Stimulated activated CD8-positive, alpha-beta memory T cell treated with anti-CD3 and anti-CD28 coated beads, Interleukin-4, amount 100 ng/mL, for 4 hours (primary cell): Measurements from ENCODE around the gene DLGAP4.

Source experiments
- DNase-seq, 2 donors: peaks; one replicate each; pipeline ENCODE4 v3.0.0-alpha.2; 2020; ENCODE audit warnings: low read depth in 2 of 2, low spot score in 1 of 2

DLGAP4 gene

GRCh38 chr20:36441027-36441414, 134.9 kb downstream of the DLGAP4 start:
- DNase-seq = no peak

DNA sequence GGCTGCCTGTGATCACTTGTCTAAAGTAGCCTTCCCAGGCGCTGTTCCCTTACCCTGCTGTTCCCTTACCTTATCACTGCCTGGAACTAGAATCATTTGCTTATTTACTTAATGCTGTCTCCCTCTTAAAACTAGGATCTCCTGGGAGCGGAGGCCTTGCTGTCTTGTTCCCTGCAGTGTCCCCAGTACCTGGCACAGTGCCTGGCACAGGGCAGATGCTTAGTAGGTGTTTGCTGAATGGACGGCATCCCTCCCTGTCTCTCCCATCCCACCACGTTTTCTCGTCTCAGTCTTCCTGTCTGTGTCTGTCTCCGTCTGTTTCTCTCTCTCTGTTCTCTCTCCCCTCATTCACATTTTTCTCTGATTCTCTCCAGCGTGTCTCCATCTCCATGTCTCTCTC, 135.3 kb downstream of the DLGAP4 start:
- no peak for DNase-seq

GRCh38 chr20:36445847-36446246, 139.7 kb downstream of the DLGAP4 start:
- no peak for DNase-seq

- DNase-seq = no peak
Observed at GRCh38 chr20:36446557-36446956, 140.4 kb downstream of the DLGAP4 start.

- no peak for DNase-seq
Observed at GRCh38 chr20:36447101-36447500, 141.0 kb downstream of the DLGAP4 start.

DNA sequence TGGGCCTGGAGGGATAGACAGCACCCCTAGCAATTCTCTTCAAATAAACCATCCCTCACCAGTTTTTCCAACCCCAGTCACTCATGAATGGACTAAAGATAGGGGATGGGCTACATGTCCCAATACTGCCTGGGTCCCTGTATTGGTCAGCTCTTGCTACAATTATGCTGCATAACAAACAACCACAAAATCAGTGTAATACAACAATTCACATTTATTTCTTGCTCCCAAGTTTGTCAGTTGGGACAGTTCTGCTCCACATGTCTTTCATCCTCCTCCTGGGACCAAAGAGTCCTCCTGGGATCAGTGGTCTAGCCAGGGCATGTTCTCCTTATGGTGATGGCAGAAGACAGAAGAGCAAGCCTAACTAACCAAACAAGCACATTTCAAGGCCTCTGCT, 143.5 kb downstream of the DLGAP4 start:
- DNase-seq = no peak

- no peak for DNase-seq
Observed at GRCh38 chr20:36454332-36454697, 148.2 kb downstream of the DLGAP4 start.

GRCh38 chr20:36454698-36455427, 148.7 kb downstream of the DLGAP4 start:
- DNase-seq = no peak

- DNase-seq = no peak
Observed at GRCh38 chr20:36455972-36456625, 150.0 kb downstream of the DLGAP4 start.

DNA sequence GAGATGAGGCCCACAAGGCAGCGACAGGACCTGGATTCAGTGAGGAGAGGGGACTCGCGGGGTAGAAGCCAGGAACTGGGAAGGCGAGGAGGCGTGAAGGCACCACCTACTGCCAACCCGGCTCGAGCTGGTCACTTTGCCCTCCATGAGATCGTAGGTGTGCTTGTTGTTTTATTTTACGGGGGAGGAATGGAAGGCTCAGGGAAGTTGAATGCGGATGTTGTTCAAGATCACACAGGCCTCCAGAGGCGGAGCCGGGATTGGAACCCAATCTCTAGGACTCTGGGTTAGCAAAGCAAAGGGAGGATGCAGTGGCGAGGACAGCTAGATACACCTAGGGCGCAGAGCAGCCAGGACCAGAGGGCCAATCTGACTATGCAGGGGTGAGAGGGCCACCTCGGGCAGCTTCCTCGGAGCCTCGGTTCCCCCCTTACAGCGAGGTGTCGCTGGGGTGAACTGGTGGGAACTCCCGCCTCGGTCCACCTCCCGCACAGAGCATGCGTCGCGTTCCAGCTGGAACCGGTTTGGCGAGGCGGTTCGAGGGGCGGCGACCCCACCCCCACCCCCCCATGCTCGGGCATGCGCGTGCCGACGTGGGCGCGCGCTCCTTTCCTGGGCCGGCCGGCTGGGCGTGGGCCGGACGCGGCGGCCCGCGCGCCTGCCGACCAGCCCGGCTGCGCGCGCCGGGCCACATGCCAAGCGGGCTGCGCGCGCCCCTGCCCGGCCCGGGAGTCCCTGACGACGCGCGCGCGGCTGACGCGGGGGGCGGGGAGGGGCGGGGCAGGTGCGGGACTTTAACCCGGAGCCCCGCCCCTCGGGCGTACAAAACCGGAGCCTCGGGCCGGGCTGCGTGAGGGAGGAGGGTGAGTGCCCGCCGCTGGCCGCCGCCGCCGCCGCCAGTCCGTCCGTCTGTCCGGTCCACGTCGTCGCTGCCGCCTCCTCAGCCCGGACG, 154.8 kb downstream of the DLGAP4 start:
- DNase-seq = peak; percentile 79 to 81

DNA sequence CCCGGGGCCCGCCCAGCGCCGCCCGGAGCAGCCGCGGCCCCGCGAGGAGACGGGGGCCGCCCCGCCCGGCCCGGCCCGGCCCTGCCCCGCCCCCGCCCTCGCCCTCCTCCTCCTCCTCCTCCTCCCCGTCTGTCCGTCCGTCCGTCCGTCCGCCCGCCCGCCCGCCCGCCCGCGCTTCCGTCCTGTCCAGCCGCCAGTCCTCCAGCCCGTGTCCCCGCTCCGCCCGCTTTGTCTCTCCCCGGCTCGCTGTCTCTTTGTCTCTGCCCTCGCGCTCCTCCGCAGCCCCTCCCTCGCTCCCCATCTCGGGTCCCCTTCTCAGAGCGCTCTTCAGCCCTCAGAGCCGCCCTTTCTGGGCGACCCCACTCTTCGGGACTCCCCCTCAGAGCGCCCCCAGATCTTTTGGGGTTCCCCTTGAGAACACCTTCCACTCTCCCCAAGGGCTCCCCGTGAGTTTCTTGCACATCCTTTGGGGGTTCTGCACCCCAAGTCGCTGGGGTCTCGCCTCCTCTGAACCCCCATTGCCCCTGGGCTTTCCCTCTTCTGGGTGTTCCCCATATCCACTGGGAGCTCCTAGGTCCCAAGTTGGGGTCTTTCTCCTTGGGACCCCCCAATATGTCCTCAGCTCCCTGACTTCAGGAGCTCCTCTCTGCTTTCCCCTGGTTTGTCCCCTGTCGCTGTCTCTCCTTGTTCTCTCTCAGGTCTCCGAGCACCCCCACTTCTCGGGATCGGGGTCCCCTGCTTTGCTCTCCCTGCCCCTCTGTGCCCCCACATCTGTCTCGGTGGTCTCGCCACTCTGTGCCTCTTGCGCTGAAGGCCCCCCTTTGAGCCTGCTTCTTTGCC, 155.7 kb downstream of the DLGAP4 start:
- no peak for DNase-seq

DNA sequence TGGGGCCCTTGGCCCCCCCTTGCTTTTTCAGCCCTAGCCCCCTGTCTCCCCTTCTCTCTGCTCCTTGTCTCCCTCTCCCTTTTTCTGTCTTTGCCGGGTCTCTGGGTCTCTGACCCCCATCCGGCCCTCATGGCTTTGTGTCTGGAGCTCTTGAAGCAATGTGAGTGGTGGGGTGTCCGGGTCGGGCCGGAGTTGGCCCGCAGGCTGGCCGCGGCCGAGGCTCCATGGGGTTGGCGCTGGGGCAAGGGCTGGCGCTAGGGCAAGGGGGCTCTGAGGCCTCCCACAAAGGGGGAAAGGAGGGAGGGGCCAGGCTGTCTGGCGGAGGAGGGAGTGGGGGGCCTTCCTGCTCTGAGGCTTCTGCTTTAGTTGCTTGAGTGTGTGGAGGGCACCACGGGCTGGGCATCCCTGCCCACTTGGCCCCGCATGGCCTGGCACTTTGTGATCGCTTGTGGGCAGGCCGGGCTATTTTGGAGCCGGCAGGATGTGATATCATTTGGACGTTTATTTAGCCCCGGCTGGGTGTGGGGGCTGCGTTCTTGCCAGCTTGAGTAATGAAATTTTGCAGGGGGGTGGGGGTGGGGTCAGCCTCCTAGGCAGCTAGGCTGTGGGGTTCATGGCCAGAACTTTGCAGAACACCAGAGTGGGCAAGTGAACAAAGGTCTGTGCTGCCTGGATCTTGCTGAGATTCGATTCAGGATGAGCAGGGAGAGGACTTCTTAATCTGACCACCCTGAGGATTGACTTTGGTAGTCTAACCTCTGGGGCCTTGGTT, 156.5 kb downstream of the DLGAP4 start:
- DNase-seq = no peak

DNA sequence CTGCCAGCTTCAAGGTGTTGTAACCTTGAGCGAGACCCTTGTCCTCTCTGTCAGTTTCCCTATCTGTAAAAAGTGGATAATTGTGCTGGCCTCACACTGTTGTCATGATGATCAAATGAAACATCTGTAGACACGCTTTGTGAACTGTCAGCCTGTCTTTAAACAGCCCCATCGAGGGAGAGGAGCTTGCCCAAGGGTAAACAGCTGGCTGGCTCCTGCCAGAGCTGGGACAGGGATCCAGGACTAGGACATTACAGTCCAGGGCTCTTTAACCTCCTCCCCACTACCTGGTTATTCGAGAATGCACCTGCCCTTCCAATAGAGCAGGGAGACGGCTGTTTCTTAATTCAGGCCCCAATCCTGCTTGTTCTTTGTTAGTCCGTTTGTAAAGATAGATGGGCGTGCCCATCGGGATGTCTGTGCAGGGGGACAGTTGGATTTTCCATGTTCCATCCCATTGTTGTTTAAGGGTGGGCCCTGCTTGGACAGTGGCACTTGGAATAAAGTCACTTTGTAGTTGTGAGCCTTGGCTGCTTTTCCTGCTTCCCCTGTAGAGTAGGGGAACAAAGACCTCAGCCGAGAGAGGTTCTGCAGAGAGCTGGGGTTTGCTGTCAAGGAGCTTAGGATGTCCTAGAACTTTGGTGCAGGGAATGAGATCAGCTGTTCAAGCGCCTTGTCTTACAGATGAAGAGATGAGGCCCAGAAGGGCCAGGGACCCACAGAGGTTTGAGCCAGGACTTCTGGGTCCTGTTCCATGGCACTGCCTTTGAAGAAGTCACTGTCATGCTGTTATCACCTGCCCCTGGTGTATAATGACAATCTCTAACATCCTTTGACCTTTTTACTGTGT, 157.3 kb downstream of the DLGAP4 start:
- no peak for DNase-seq

- no peak for DNase-seq
Observed at GRCh38 chr20:36465109-36466080, 159.3 kb downstream of the DLGAP4 start.

- no peak for DNase-seq
Observed at GRCh38 chr20:36466089-36466488, 159.9 kb downstream of the DLGAP4 start.

DNA sequence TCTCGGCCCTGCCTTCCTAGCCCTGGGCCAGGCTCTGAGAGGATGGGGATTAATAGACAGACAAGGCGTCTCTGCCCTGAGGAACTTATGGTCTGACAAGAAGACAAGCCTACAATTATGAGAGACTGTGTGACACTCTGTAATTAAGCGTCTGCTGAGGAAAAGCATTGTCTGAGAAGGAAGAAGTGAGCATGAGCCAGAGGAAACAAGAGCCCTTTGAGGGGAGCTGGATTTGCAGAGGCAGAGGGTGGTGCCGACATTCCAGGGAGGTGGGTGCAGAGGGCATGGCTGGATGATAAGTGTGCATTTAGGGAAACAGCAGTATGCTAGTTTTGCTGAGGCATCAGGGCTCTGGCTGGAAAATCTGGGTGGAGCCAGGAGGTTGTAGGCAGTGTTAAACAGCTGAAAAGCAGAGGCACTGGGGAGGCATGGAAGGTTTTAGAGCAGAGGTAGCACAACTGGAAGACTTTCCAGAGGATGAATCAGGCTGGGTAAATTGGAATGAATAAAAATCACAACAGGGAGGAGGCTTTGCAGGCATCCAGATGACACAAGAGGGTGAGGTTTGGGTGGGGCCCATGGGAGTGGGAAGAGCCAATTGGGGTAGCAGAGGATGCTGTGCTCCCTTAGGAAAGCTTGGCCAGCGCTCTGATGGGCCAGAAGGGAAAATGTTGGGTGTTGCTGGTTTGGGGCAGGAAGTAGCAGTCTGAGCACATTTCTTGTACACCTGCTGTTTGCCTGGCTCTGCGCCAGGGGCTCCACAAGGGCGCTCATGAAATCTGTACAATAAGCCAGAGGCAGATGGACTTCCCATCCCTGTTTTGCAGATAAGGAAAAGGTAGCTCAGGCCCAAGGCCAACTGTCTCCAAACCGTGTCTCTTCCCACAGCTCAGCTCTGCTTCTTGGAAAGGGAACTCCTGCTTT, 161.2 kb downstream of the DLGAP4 start:
- DNase-seq = no peak
